IPS-NIHi11 (cell line): ENCODE data around the gene KRT12.
"Not testable (repeated sequence)": the region's sequence is repeated elsewhere in the genome, so short reads cannot be mapped to it uniquely, and the experiment has no call there.

Source experiments
- DNase-seq: peaks from one replicate; pipeline ENCODE4 v3.0.0; 2012; ENCODE audit warnings: mixed read lengths, low spot score

KRT12 gene

DNA sequence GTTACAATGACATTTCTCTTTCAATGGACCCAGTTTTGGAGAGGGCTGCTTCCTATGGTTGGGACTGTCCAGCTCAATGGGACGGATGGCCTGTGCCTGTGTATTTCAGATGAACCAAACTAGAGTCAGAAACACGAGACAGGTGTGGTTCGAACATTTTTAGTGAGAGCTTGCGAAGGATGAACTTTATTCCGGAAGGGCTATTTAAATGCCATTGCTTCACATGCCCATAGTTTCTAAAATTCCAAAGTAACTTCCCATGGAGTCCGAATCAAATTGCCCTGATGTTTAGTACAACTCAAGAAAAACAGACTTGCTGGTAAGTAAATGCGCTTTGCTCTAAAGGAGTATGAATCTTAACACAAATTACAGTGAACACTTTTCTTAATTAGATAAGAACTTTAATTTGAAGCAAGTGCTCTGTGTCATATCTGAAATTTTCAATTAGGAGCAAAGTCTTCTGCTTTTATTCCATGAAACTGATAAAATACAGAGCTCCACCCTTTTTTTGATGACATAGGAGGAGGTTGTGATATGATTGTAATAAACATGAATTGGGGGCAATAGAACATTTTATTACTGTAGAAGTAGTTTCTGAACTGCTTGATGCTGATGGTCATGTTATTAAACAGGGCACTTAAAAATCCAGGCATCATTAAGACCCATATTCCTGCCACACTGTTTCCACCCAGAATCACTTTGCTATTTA is 16.8 kb upstream of the KRT12 start:
- DNase-seq, result no peak

- no peak for DNase-seq
These were observed 16.0 kb upstream of the KRT12 start for GRCh38 chr17:40883031-40883430.

- no peak for DNase-seq
These were observed 12.0 kb upstream of the KRT12 start for GRCh38 chr17:40879026-40879425.

GRCh38 chr17:40878044-40878443 is 11.0 kb upstream of the KRT12 start:
- DNase-seq, result no peak

DNA sequence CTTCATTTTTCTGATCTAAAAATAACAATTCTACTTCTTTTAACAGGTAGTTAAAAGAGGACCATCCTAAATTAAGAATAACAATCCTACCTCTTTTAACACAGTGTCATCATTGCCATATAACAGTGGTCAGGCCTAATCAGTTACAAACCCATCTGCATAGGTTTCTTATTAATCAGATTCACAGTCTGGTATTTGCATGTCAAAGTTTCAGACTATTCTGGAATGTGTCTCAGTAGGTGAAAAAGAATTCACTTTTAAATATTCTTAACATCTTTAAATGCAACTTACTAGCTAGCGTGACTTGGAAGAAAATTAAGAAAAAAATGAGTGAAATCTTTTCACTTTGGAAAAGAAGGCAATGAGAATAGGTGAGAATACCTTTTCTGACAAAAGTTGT is 6.8 kb upstream of the KRT12 start:
- DNase-seq, result no peak

DNA sequence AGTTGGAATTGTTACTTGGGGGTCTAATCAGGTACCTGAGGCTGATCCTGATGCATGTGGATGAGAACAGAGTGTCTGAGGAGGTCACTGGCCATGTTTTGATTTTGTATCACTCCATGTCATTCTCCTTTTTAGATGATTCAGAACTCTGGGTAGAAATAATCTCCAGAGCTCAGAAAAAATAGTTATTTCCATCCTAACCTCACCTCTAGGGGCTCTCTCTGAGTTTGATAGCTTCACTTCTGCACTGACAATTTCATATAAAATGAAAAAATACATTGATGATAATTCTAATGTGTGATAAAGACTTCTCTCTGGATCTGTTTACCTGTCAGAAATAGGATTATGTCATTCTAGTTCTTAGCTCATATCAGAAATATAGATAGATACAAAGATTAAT is 6.2 kb upstream of the KRT12 start:
- no peak for DNase-seq

DNA sequence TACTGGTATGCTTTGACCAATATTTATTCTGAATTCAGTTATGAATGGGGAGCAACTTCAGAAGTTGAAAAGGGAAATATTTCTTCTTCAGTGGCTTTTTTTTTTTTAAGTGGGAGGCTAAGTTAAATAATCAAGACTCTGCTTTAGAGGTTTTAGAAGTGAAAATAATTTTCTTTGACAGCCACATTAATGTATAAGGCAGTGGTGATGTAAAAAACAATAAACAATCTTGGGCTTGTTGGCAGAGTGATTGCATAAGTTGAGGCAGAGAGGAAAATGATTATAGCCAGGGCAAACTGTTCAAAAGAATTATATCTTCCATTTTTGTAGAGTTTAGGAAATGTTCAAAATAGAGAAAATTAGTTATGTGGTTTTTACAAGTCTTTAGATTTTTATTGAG is 5.4 kb upstream of the KRT12 start:
- no peak for DNase-seq

DNA sequence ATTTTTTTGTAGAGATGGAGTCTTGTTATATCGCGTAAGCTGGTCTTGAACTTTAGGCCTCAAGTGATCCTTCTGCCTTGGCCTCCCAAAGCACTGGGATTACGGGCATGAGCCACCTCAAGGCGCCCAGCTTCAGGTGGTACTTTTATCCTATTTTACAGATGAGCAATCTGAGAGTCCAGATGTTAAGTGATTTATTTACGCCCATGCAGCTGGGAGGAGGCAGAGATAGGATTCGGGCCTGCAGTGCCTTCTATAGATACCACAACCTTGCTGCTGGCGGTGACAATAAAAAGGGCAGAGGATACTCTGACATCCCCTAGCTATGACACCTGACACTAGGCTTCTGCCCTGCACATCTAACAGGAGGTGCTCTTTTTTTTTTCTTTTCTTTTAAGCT is 4.3 kb upstream of the KRT12 start:
- DNase-seq, result no peak

DNA sequence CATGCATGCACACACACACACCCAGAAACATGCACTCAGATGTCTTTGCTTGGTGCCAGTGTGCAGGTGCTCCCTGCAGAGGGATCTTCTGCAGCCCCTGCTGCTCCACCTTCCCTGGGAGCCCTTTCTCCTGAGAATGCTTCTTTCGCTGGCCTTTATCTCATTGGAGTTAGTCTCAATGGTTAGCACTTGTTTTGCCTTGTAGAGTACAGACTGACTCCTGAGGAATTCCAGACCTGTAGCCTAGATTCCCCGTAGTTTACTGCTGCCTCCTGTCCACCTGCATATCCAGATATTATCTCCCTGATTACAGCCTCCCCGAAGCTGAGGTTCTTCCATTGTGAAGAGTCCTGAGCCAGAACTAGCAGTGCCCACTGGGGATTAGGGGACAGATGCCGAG is 3.1 kb upstream of the KRT12 start:
- no peak for DNase-seq

DNA sequence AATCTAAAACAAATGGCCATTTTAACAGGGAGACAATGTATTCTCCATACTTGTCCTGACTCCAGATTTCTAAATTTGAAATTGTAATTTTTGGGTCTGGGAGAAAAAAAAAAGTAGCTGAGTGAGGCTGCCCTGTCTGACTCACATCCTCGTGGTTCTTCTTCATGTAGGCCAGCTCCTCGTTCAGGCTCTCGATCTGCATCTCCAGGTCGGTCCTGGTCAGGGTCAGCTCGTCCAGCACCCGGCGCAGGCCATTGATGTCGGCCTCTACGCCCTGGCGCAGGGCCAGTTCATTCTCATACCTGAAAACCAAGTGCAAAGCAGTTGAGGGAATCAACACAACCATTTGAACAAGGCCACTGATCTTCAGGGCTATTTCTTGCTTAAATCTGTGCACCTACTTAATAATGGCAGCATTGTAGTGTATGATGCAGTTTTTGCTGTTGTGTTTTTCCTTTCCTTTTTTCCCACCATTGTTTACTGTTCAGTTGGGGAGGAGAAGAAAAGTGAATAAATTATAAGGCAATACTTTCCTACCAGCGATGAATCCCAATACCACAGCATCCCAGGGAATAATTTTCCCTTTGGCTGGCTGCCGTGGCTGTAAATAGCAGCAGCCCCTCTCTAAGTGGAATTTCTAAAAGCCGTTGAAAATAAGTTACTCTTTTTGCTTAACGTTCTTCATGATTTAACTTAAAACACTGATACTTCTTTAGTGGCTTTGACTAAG is 2.2 kb downstream of the KRT12 start:
- no peak for DNase-seq

GRCh38 chr17:40862985-40863733 is 3.9 kb downstream of the KRT12 start:
- DNase-seq, result peak; percentile 85

GRCh38 chr17:40859536-40859935 is 7.5 kb downstream of the KRT12 start:
- no peak for DNase-seq

DNA sequence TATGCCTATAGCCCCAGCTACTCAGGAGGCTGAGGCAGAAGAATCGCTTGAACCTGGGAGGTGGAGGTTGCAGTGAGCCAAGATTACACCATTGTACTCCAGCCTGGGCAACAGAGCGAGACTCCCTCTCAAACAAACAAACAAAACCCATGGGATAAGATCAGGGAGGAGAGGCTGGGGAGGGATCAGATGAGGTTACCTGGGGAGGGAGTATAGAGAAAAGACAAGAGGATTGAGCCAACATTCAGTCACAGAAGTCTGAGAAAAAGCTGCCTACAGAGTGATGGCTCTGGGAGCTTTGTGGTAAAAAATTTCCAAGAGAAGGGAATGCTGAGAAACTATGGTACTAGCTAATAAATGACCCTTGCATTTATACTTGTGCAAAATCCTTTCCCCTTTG is 8.4 kb downstream of the KRT12 start:
- DNase-seq, result not testable (repeated sequence)

DNA sequence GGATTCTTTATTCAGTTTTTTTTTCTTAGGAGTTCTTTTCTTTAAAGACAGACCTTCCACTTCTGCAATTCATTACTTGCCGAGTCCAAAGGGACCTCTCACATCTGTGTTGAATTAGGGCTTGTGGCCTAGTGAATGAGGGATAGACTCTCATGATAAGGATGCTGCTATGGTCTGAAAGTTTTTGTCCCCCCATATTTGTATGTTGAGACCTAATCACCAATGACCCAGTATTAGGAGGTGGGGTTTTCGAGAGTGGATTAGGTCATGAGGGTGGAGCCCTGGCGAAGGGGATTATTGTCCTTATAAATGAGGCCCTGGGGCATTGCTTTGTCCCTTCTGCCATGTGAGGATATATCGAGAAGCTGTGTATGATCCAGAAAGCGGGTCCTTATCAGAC is 9.5 kb downstream of the KRT12 start:
- DNase-seq, result no peak

- DNase-seq, result no peak
These were observed 12.7 kb downstream of the KRT12 start for GRCh38 chr17:40854175-40854814.

DNA sequence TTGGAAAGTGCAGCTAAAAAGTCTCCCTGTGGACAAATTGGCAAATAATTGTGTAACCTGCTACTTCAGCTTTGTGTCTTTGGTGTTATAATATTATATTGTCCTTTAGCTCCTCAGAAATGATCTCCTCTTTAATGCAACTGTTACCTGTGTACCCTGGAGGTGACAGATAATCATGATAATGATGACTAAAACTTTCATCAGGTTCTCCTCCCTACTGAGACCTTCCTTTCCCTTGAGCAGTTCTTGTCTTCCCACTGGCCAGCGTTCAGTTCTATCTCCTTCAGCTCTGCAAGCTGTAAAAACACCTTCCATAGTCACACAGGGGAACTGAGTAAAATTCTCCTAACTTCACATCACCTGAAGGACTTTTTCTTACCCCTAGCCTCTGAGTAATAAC is 14.7 kb downstream of the KRT12 start:
- DNase-seq, result no peak

- DNase-seq, result no peak
These were observed 16.6 kb downstream of the KRT12 start for GRCh38 chr17:40850293-40850972.

DNA sequence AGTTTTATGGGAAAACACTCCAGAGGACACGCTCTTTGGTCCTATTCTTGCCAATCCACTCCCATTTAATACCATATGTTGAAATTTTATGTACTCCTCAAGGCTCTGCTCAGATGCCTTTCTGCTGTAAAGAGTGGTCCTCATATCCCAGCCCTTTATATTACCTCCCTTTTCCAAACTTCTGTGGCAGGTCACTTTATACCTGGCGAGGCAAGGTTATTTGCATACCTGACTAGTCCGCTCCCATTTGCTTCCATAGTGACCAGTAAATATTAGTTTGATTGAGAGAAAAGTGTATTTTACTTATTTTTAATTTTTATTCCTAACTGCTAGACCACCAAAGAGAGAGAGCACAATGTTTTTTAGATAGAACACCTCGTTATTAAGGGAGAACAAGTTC is 17.3 kb downstream of the KRT12 start:
- no peak for DNase-seq

GRCh38 chr17:40848583-40849235 is 18.3 kb downstream of the KRT12 start:
- no peak for DNase-seq

- no peak for DNase-seq
These were observed 20.4 kb downstream of the KRT12 start for GRCh38 chr17:40846515-40847144.

GRCh38 chr17:40844671-40845107 is 22.3 kb downstream of the KRT12 start:
- DNase-seq, result no peak
